ENCODE data around the gene TMEM207.

Gene TMEM207

DNA sequence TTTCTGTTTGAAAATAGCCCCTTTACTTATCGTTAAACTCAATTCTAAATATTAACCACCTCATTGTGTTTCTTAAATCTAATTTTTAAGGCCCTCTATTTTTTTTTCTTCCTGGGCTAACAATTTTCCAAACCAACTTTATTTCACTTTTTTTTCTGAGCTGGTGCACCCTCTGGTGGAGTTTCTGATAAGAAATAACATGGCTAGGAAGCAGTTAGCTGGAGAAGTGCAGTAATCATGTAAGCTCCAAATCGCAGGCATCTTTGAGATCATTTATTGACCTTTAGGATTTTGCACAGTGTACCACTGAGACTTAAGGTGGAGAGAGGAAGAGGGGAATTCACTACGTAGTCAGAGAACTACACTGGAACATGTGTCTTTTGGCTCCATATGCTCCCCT is 6.4 kb downstream of the TMEM207 start:
- DNase-seq: no peak

DNA sequence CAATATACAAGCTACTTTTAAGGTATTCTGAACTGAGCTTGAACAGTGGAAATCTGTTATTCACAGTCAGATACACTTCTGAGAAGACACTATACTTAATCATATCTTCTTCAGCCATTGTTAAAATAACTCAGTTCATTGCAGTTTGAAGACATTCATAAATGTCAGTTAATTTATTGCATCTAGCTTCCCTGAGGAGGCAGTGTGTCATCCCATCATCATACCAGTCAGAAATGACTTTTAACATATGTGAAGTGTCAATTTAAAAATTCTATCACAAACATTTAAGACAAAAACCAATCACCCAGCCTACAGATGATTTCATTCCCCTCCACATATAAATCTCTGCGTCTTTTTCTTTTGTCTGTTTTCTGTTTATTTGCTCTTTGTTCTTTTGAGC is 7.5 kb downstream of the TMEM207 start:
- DNase-seq: no peak

- DNase-seq: no peak
Measured at GRCh38 chr3:190436331-190436730, 13.4 kb downstream of the TMEM207 start.

GRCh38 chr3:190435618-190436017 is 14.1 kb downstream of the TMEM207 start:
- no peak for DNase-seq

GRCh38 chr3:190433626-190434025 is 16.1 kb downstream of the TMEM207 start:
- DNase-seq: no peak

DNA sequence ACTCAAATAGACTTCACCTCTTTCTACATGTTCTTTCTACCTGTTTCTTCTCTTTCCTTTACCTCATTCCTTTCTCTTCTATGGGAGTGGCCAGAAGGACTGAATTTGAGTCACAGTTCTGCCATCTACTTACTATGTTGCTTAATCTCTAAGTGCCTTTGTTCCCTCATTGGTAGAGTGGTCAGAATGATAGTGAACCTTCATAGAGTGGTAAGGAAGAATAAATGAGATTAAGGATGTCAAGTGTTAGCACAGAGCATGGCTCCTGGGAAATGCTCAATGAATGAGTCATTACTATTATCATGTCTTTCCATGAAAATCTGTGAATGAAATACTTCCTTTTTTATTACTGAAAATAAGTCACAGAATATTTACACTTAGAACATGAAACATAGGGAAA is 17.5 kb downstream of the TMEM207 start:
- DNase-seq: no peak

DNA sequence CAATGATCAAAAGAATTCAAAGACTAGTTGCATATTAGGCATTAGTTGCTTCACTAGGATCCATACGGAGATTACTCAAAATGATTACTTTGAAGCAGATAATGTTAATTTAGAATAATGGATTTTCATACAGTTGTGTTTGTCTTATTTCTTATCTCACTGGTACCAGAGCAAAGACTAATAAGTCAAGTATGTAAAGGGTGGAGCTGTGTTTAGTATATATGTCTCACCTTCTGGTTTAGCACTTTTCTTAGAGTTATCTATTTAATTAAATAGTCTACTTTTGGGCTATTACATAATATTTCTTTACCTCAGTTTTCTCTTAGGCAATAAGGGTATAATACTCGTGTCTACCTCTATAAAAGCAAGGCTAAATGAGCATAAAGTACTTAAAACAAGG is 18.8 kb downstream of the TMEM207 start:
- no peak for DNase-seq

DNA sequence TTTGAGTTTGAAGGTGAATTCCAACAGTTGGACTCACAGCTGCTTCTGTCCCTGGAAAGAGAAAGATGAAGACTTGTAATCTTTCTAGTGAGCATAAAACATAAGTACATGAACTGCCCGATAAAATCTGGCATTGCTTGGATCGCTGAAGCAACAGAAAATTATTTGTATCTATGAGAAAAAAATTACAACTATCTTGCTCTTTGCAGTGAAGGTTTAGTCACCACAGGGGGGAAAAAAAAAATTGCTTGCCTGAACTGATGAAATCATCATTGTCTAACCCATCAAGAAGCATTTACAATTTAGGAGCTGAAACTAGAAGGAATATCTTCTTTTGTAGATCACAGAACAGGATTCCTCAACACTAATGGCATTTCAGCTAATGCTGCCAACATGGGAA is 20.0 kb downstream of the TMEM207 start:
- DNase-seq: no peak

DNA sequence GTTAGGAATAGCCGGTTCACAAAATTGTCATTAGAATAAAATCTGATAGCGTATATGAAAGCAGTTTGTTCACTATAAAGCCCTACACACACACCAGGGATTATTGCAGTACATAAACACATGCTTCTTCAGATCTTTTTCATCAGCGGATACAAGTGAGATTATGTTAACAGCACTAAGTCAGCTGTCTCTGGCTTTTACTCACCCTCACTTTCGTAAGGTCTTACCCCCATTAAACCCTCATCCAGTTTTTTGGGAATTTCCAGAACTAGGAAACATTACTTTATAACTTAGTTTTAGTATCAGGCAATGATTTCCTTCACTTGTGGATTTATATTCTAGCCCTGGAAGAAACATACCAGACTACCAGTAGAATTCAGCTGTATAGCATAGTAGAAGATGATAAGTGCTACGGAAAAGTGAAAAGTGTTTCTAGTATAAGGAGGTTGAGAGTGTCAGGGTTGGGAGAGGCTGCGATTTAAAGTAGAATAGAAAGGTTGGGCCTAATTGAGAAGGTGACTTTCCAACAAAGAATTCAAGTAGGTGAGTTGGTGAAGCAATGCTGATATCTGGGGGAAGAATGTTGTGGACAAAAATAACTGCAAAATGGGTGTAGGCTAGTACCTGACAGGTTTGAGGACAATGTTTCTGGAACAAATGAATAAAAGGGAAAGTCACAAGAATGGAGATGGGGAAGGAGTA is 22.7 kb downstream of the TMEM207 start:
- no peak for DNase-seq

DNA sequence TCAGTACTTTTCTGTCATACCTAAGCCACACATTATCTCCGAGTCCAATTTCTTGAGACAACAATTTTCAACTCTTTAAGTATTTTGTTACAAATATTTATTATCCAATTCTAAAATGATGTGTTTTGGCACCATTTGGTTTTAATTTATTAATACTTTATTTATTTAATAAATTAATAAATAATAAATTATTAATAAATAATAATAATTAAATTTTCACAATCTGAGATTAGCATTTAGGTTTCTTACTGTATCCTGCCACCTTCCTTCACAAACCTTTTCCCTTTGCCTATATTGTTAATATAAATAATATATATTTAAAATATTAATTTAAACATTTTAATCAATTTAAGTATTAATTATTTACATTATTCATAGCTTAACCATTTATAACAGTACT is 23.9 kb downstream of the TMEM207 start:
- DNase-seq: no peak

GRCh38 chr3:190424478-190425439 is 24.9 kb downstream of the TMEM207 start:
- peak; percentile 39 to 86 (median 57) for DNase-seq

GRCh38 chr3:190424108-190424477 is 25.6 kb downstream of the TMEM207 start:
- no peak for DNase-seq

DNA sequence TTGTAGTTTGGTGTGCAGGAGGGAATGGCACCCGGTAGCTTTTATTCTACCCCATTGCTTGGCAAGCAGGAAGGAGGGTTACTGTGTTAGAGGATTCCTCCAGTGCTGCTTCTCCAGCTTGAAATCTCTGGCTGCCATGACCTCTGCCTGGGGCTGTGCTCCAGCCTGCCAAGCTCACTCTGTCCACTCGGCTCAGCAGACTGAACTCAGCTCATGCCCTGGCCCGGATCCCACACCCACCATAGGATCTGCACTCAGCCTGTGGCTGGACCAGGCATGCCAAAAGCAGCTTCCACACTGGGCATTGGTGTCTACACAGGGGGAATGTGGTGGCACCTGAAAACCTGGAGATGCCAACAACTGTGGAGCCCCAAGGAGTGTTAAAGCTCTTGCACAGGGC is 35.4 kb downstream of the TMEM207 start:
- no peak for DNase-seq

- no peak for DNase-seq
Measured at GRCh38 chr3:190404715-190405114, 45.0 kb downstream of the TMEM207 start.

DNA sequence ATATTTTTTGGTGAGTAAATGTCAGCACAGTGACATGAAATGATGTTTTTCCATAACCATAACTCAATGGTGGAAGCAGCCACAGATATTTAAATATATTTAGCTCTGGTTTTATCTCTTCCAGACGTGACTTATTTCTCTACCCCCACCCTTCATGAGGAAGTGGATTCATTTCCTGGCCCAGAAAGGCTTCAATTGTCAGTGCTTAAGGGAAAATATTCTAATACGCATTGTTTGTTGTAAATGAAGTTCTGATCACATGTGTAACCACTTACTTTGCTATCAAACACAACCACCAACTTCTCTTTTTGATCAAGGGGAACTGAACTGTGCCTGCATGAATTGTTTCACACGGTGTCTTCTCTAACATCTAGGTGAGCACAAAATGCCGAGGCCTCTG is 47.7 kb downstream of the TMEM207 start:
- no peak for DNase-seq

DNA sequence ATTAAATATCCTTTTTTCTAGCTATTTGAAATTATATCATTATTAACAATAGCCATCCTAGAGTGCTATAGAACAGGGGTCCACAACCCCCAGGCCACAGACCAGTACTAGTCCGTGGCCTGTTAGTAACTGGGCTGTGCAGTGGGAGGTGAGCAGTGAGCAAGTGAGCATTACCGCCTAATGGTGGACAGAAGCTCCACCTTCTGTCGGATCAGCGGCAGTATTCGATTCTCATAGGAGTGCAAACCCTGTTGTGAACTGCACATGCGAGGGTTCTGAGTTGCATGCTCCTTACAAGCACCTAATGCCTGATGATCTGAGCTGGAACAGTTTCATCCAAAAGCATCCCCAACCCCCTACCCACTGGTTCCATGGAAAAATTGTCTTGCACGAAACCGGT is 50.0 kb downstream of the TMEM207 start:
- no peak for DNase-seq

- no peak for DNase-seq
Measured at GRCh38 chr3:190397889-190398288, 51.8 kb downstream of the TMEM207 start.

GRCh38 chr3:190396001-190396400 is 53.7 kb downstream of the TMEM207 start:
- DNase-seq: no peak

DNA sequence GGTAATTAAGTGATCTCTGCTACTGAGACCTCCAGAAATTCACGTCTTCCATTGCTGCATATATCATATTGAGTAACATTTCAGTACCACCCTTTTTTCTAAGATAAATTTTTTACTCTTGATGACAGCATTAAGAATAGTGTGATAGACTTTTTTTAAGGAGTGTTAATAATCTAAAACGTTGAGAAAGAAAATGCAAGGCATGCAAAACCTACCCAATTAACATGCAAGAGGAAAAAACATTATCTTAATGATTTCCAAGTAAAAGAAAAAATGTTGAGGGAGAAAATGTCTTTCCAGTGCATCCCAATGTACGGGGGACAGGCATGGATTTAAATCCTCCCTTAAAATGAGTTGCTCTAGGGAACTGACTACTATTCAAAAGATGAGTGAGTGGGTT is 61.0 kb downstream of the TMEM207 start:
- no peak for DNase-seq

GRCh38 chr3:190387578-190388213 is 62.0 kb downstream of the TMEM207 start, which contains the start of gene CLDN16:
TSS of gene CLDN16 (plus strand) at chr3:190388163. CDS start at chr3:190388330, 167 bp downstream.
- DNase-seq: no peak

DNA sequence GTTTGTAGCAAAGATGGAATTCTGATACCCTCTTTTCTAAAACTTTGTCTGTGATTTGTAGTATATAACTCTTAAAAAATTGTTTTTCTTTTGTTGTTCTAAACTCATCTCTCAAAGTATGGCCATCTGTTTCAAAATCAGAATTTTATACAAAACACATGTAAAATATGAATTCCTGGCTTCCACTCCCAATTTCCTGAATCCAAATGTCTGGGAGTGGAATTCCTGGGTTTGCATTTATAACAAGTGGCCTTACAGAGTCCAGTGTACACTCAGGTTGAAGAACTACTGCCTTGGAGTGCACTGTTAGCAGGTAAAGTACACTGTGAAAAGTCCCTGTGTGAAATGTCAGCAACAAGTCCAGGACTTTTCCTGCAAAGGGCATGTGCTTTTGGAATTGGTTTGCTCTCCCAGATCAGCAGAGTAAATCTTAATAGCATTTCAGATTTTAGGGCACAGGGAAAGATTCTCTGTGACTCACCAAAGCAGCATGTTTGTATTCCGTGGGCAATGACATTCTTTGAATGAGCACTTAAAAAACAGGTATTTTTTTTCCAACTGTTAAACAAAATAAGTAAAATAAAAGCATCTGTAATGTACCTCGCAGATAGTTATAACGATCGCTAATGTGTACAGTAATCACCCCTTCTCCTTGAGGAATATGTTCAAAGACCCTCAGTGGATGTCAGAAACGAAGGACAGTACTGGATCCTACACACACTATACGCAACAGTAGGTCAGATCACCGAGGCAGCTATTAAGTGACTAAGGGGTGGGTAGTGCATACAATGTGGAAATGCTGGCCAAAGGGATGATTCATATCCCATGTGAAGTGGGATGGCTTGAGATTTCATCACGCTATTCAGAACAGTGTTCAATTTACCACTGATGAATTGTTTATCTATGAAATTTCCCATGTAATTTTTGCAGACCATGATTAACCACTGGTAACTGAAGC is 63.7 kb downstream of the TMEM207 start:
- no peak for DNase-seq

- DNase-seq: peak; percentile 12 to 75 (median 37)
Measured at GRCh38 chr3:190384309-190384756, 65.4 kb downstream of the TMEM207 start.

Measured in NCI-H1417 (cell line).